NCI-H2029 (cell line): ENCODE measurements around the gene AK4.

ENCODE experiments used
- DNase-seq: peaks from one replicate; lab custom pipeline; 2025; lab: John Stamatoyannopoulos, UW

The AK4 gene

GRCh38 chr1:65278376-65279069 is 130.5 kb downstream of the AK4 start:
- no peak for DNase-seq

- DNase-seq = no peak
Observed at GRCh38 chr1:65279070-65279779, 131.2 kb downstream of the AK4 start.
